ENCODE data around the gene CYP2A6.
"Not testable (repeated sequence)": the region's sequence is repeated elsewhere in the genome, so short reads cannot be mapped to it uniquely, and the experiment has no call there.

Gene CYP2A6

GRCh38 chr19:40818480-40819399 is 31.5 kb downstream of the CYP2A6 start:
- FAIRE-seq, result not testable (repeated sequence)

GRCh38 chr19:40815223-40815622 is 35.0 kb downstream of the CYP2A6 start:
- FAIRE-seq, result no peak

GRCh38 chr19:40813182-40813581 is 37.1 kb downstream of the CYP2A6 start:
- FAIRE-seq, result no peak

- not testable (repeated sequence) for FAIRE-seq
Measured at GRCh38 chr19:40812571-40812970, 37.7 kb downstream of the CYP2A6 start.

- FAIRE-seq, result no peak
Measured at GRCh38 chr19:40811478-40812341, 38.5 kb downstream of the CYP2A6 start.

- peak; percentile 99 for FAIRE-seq
Measured at GRCh38 chr19:40810649-40811408, 39.4 kb downstream of the CYP2A6 start.

GRCh38 chr19:40810160-40810559 is 40.1 kb downstream of the CYP2A6 start:
- FAIRE-seq, result no peak

- FAIRE-seq, result no peak
Measured at GRCh38 chr19:40809358-40810086, 40.7 kb downstream of the CYP2A6 start.

- FAIRE-seq, result no peak
Measured at GRCh38 chr19:40808497-40808896, 41.8 kb downstream of the CYP2A6 start.

GRCh38 chr19:40808021-40808325 is 42.3 kb downstream of the CYP2A6 start:
- no peak for FAIRE-seq

GRCh38 chr19:40807147-40808020 is 42.9 kb downstream of the CYP2A6 start:
- no peak for FAIRE-seq

- FAIRE-seq, result peak; percentile 30
Measured at GRCh38 chr19:40806423-40807146, 43.7 kb downstream of the CYP2A6 start.

- FAIRE-seq, result no peak
Measured at GRCh38 chr19:40805258-40805868, 44.9 kb downstream of the CYP2A6 start.

- no peak for FAIRE-seq
Measured at GRCh38 chr19:40804783-40805242, 45.4 kb downstream of the CYP2A6 start.

GRCh38 chr19:40803857-40804782 is 46.1 kb downstream of the CYP2A6 start:
- FAIRE-seq, result no peak

- no peak for FAIRE-seq
Measured at GRCh38 chr19:40803170-40803856, 46.9 kb downstream of the CYP2A6 start.

- no peak for FAIRE-seq
Measured at GRCh38 chr19:40802300-40803169, 47.7 kb downstream of the CYP2A6 start.
